PFSK-1 (cell line): ENCODE measurements around the gene ASCL2.

Source experiments
- POLR2AphosphoS5 ChIP-seq: IDR thresholded peaks from 2 replicates; pipeline ENCODE4 v1.6.1; 2012; ENCODE audit warnings: low read depth, mild to moderate bottlenecking, control low read depth, low read length, moderate library complexity
- REST ChIP-seq, 2 experiments: IDR thresholded peaks; 2 replicates each; pipeline versions ENCODE4 v1.6.1 to v1.8.0; 2011 to 2012; ENCODE audit warnings: low read depth in 2 of 2, low read length in 2 of 2, control low read depth in 1 of 2, inconsistent platforms in 1 of 2, mild to moderate bottlenecking in 1 of 2, moderate library complexity in 1 of 2; ENCODE audit not compliant: insufficient read depth in 1 of 2
- SIN3A ChIP-seq: IDR thresholded peaks from 2 replicates; pipeline ENCODE4 v1.6.1; 2012; ENCODE audit warnings: mild to moderate bottlenecking, low read length, moderate library complexity, borderline replicate concordance; ENCODE audit not compliant: insufficient read depth
- TAF1 ChIP-seq: IDR thresholded peaks from 2 replicates; pipeline ENCODE4 v1.6.1; 2012; ENCODE audit warnings: low read length, control low read depth, borderline replicate concordance; ENCODE audit not compliant: insufficient read depth

GRCh38 chr11:2280208-2280607, 9.8 kb upstream of the ASCL2 start:
- TF ChIP-seq TAF1 = no peak
- TF ChIP-seq POLR2AphosphoS5 = no peak
- no peak for TF ChIP-seq REST (IDR thresholded peaks at IDR 0.05; ENCODE audit: insufficient read depth in 1 of 2, low read depth in 2 of 2, low read length in 2 of 2)
- no peak for TF ChIP-seq SIN3A
